ENCODE results near the gene EDC4. TPM values are rescaled to one million over a fixed set of nuclear protein-coding genes. Genes with fewer than 3 reads are reported as not detected.
"Not testable (repeated sequence)": the region's sequence is repeated elsewhere in the genome, so short reads cannot be mapped to it uniquely, and the experiment has no call there.

EDC4 gene, protein sequence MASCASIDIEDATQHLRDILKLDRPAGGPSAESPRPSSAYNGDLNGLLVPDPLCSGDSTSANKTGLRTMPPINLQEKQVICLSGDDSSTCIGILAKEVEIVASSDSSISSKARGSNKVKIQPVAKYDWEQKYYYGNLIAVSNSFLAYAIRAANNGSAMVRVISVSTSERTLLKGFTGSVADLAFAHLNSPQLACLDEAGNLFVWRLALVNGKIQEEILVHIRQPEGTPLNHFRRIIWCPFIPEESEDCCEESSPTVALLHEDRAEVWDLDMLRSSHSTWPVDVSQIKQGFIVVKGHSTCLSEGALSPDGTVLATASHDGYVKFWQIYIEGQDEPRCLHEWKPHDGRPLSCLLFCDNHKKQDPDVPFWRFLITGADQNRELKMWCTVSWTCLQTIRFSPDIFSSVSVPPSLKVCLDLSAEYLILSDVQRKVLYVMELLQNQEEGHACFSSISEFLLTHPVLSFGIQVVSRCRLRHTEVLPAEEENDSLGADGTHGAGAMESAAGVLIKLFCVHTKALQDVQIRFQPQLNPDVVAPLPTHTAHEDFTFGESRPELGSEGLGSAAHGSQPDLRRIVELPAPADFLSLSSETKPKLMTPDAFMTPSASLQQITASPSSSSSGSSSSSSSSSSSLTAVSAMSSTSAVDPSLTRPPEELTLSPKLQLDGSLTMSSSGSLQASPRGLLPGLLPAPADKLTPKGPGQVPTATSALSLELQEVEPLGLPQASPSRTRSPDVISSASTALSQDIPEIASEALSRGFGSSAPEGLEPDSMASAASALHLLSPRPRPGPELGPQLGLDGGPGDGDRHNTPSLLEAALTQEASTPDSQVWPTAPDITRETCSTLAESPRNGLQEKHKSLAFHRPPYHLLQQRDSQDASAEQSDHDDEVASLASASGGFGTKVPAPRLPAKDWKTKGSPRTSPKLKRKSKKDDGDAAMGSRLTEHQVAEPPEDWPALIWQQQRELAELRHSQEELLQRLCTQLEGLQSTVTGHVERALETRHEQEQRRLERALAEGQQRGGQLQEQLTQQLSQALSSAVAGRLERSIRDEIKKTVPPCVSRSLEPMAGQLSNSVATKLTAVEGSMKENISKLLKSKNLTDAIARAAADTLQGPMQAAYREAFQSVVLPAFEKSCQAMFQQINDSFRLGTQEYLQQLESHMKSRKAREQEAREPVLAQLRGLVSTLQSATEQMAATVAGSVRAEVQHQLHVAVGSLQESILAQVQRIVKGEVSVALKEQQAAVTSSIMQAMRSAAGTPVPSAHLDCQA (N-terminal part only)
- 10 to 100 TPM; 72.2 to 78.7 TPM for total RNA-seq

- Mint-ChIP-seq H3K9me3 (no peaks in the 10 kb centered on the region), H3K4me1 (ENCODE audit: low read depth) (peaks cover 27% of the 10 kb centered on the region), H3K27me3 (ENCODE audit: low read depth) (no peaks in the 10 kb centered on the region), H3K36me3 (ENCODE audit: low read depth) (peaks cover 4% of the 10 kb centered on the region), H3K4me3 (peak within 1 kb of the TSS; percentile 92), H3K27ac (peak within 1 kb of the TSS; percentile 87)
- DNase-seq, result peak; percentile 86
- intact Hi-C loops (cut with micrococcal nuclease), result loop anchor here (1.0 kb wide), 1 partner anchor 27 kb away; the partner anchor contains the start of gene NUTF2
- CTCF ChIA-PET, result interaction anchor here (0.6 to 1.8 kb wide), 8 partner anchors 9 to 352 kb away, joined by 3 to 12 read pairs (median 5); partner anchors contain the start of genes NRN1L and PSMB10
These were observed at the start of gene EDC4 for GRCh38 chr16:67872631-67873434. Gene EDC4, plus strand, starts transcription at chr16:67873052. Its CDS starts 210 bp downstream, at chr16:67873262.

- no peaks in the 10 kb centered on the region for H3K9me3 Mint-ChIP-seq
- no peak for DNase-seq
- no peak overlapping the region for H3K4me3 Mint-ChIP-seq
- H3K36me3 Mint-ChIP-seq (ENCODE audit: low read depth), result peaks cover 2% of the 10 kb centered on the region
- intact Hi-C loops (cut with micrococcal nuclease), result no loop called here
- no peaks in the 10 kb centered on the region for H3K27me3 Mint-ChIP-seq (ENCODE audit: low read depth)
- CTCF ChIA-PET, result interaction anchor here (2.3 kb wide), 1 partner anchor 9 kb away, joined by 23 read pairs; no protein-coding TSS in a partner anchor
- H3K27ac Mint-ChIP-seq, result no peak overlapping the region
- no peaks in the 10 kb centered on the region for H3K4me1 Mint-ChIP-seq (ENCODE audit: low read depth)
These were observed 47.7 kb upstream of the EDC4 start for GRCh38 chr16:67825119-67825518.

- Mint-ChIP-seq H3K27ac (no peak overlapping the region), H3K36me3 (ENCODE audit: low read depth) (peaks cover 5% of the 10 kb centered on the region), H3K4me1 (ENCODE audit: low read depth) (no peaks in the 10 kb centered on the region), H3K9me3 (no peaks in the 10 kb centered on the region), H3K27me3 (ENCODE audit: low read depth) (no peaks in the 10 kb centered on the region), H3K4me3 (no peak overlapping the region)
- CTCF ChIA-PET, result interaction anchor here (2.3 kb wide), 1 partner anchor 10 kb away, joined by 23 read pairs; no protein-coding TSS in a partner anchor
- DNase-seq, result no peak
- intact Hi-C loops (cut with micrococcal nuclease), result no loop called here
These were observed 46.9 kb upstream of the EDC4 start for GRCh38 chr16:67825906-67826305.

DNA sequence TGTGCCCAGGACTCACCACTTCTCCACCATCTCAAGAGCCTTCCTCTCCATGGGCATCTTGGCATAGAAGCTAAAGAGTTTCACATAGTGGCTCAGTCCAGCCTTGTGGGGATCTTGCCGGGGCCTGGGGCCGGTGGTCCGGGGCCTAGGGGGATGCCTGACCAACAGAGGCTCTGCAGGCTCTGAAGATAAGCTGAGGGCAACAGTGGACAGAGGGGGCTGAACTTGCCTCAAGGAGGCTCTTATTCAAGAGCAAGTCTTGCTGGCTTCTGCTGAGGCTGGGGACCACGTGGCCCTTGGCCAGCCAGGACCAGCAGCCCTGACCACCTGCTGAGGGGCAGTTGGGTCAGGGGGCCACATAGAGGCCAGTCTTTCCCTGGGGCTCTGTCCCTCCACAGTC, 44.2 kb upstream of the EDC4 start:
- intact Hi-C loops (cut with micrococcal nuclease), result no loop called here
- no peak overlapping the region for H3K4me3 Mint-ChIP-seq

GRCh38 chr16:67833030-67833414, 39.8 kb upstream of the EDC4 start:
- no peak overlapping the region for H3K27ac Mint-ChIP-seq
- H3K27me3 Mint-ChIP-seq (ENCODE audit: low read depth), result no peaks in the 10 kb centered on the region
- peak overlapping the region; percentile 86 for H3K4me3 Mint-ChIP-seq
- CTCF ChIA-PET, result interaction anchor here (0.6 to 8.6 kb wide), 5 partner anchors 10 to 60 kb away, joined by 3 to 58 read pairs (median 3); partner anchors contain the start of gene PSKH1
- intact Hi-C loops (cut with micrococcal nuclease), result loop anchor here (1.0 kb wide), 4 partner anchors 9 to 27 kb away; partner anchors contain the start of genes NUTF2, RANBP10, THAP11 and TSNAXIP1
- H3K4me1 Mint-ChIP-seq (ENCODE audit: low read depth), result peaks cover 6% of the 10 kb centered on the region
- no peak for DNase-seq
- H3K9me3 Mint-ChIP-seq, result no peaks in the 10 kb centered on the region
- peaks cover 5% of the 10 kb centered on the region for H3K36me3 Mint-ChIP-seq (ENCODE audit: low read depth)

More for the DNA sequence above, 44.2 kb upstream of the EDC4 start:
- Mint-ChIP-seq H3K27me3 (ENCODE audit: low read depth) (no peaks in the 10 kb centered on the region), H3K4me1 (ENCODE audit: low read depth) (peaks cover 6% of the 10 kb centered on the region), H3K36me3 (ENCODE audit: low read depth) (peaks cover 5% of the 10 kb centered on the region), H3K9me3 (no peaks in the 10 kb centered on the region), H3K27ac (no peak overlapping the region)
- CTCF ChIA-PET, result interaction anchor here (2.1 kb wide), 1 partner anchor 13 kb away, joined by 7 read pairs; no protein-coding TSS in a partner anchor
- DNase-seq, result no peak

DNA sequence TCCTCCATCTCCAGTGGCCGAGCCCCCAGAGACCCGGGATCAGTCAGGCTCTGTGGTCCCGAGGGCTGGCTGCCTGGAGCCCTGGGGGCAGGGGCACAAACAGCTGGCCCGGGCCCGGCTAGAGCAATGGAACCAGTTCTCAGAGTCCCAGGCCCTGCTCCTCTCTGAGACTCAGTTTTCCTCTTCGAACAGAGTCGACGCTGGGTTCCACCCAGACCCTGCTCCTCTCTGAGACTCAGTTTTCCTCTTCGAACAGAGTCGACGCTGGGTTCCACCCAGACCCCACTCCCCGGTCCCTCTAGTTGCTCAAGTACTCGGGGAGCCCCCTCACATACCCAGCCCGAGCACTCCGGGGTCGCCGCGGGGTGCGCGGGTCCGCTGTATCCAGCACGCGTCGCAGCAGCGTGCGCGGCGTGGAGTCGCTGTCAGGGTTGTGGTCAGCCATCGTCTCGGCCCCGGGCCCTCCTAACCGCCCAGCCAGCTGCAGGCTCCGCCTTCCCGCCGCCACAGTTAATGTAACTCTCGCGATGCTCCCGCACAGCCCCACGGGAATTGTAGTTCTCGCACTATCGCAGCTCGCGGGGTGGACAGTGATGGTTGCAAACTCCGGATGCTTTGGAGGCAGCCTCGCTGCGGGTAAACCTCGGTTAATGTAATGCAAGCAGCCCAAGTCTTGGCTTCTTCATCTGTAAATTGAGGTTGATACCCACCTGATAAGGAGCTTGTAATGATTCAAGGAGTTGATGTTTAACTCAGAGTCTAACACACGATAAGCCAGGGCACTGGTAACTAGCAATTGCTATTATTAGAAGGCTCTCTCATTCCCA, 39.2 kb upstream of the EDC4 start:
- Mint-ChIP-seq H3K36me3 (ENCODE audit: low read depth) (peaks cover 5% of the 10 kb centered on the region), H3K9me3 (no peaks in the 10 kb centered on the region), H3K27ac (no peak overlapping the region), H3K4me3 (peak overlapping the region; percentile 86), H3K27me3 (ENCODE audit: low read depth) (no peaks in the 10 kb centered on the region), H3K4me1 (ENCODE audit: low read depth) (peaks cover 6% of the 10 kb centered on the region)
- intact Hi-C loops (cut with micrococcal nuclease), result loop anchor here (1.0 kb wide), 4 partner anchors 9 to 27 kb away; partner anchors contain the start of genes NUTF2, RANBP10, THAP11 and TSNAXIP1
- peak; percentile 98 for DNase-seq
- CTCF ChIA-PET, result interaction anchor here (0.7 to 8.6 kb wide), 5 partner anchors 10 to 59 kb away, joined by 3 to 58 read pairs (median 4); partner anchors contain the start of gene PSKH1

DNA sequence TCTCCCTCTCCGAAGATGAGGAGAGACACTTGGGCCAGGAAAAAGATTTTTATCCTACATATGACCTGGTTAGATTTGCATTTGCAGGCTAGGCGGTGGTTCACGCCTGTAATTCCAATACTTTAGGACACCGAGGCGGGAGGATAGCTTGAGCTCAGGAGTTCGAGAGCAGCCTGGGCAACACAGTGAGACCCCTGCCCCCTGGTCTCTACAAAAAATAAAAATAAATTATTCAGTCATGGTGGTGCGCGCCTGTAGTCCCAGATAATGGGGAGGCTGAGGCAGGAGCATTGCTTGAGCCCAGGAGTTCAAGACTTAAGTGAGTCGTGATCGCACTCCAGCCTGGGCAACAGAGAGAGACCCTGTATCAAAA, 38.6 kb upstream of the EDC4 start:
- Mint-ChIP-seq H3K36me3 (ENCODE audit: low read depth) (peaks cover 5% of the 10 kb centered on the region), H3K4me1 (ENCODE audit: low read depth) (peaks cover 6% of the 10 kb centered on the region), H3K9me3 (no peaks in the 10 kb centered on the region), H3K4me3 (peak overlapping the region; percentile 86), H3K27ac (no peak overlapping the region), H3K27me3 (ENCODE audit: low read depth) (no peaks in the 10 kb centered on the region)
- no peak for DNase-seq
- CTCF ChIA-PET, result interaction anchor here (0.5 to 8.6 kb wide), 4 partner anchors 9 to 618 kb away, joined by 3 to 58 read pairs (median 4); no protein-coding TSS in a partner anchor
- intact Hi-C loops (cut with micrococcal nuclease), result no loop called here

DNA sequence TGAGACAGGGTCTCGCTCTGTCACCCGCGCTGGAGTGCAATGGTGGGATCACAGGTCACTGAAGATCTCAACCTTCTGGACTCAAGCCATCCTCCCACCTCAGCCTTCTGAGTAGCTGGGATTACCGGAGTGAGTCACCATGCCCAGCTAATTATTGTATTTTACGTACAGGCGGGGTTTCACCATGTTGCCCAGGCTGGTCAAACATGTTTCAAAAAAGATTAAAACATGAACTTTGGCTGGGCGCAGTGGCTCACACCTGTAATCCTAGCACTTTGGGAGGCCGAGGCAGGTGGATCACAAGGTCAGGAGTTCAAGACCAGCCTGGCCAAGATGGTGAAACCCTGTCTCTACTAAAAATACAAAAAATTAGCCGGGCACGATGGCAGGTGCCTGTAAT, 35.7 kb upstream of the EDC4 start:
- H3K27ac Mint-ChIP-seq; H3K36me3 Mint-ChIP-seq (ENCODE audit: low read depth); H3K27me3 Mint-ChIP-seq (ENCODE audit: low read depth); DNase-seq; H3K9me3 Mint-ChIP-seq; H3K4me3 Mint-ChIP-seq; intact Hi-C loops (cut with micrococcal nuclease): not testable (repeated sequence)
- CTCF ChIA-PET, result interaction anchor here (0.6 to 8.6 kb wide), 6 partner anchors 8 to 316 kb away, joined by 3 to 58 read pairs (median 4); partner anchors contain the start of gene NRN1L
- H3K4me1 Mint-ChIP-seq (ENCODE audit: low read depth), result peaks cover 10% of the 10 kb centered on the region

GRCh38 chr16:67837811-67838210, 35.0 kb upstream of the EDC4 start:
- Mint-ChIP-seq H3K36me3 (ENCODE audit: low read depth) (no peaks in the 10 kb centered on the region), H3K4me3 (no peak overlapping the region), H3K27me3 (ENCODE audit: low read depth) (no peaks in the 10 kb centered on the region), H3K4me1 (ENCODE audit: low read depth) (peaks cover 8% of the 10 kb centered on the region), H3K27ac (no peak overlapping the region), H3K9me3 (no peaks in the 10 kb centered on the region)
- no peak for DNase-seq
- intact Hi-C loops (cut with micrococcal nuclease), result no loop called here
- CTCF ChIA-PET, result interaction anchor here (1.6 to 8.6 kb wide), 2 partner anchors 22 to 46 kb away, joined by 4 to 58 read pairs; partner anchors contain the start of gene NRN1L

GRCh38 chr16:67841198-67841815, 31.5 kb upstream of the EDC4 start:
- intact Hi-C loops (cut with micrococcal nuclease), result loop anchor here (5.0 kb wide), 1 partner anchor 594 kb away; the partner anchor contains the start of genes FHOD1 and SLC9A5
- Mint-ChIP-seq H3K36me3 (ENCODE audit: low read depth) (peaks cover 4% of the 10 kb centered on the region), H3K9me3 (no peaks in the 10 kb centered on the region), H3K27ac (peak overlapping the region; percentile 98), H3K4me3 (peak overlapping the region; percentile 91), H3K27me3 (ENCODE audit: low read depth) (no peaks in the 10 kb centered on the region), H3K4me1 (ENCODE audit: low read depth) (peaks cover 33% of the 10 kb centered on the region)
- CTCF ChIA-PET, result interaction anchor here (0.6 to 1.5 kb wide), 5 partner anchors 25 to 239 kb away, joined by 3 to 7 read pairs (median 3); no protein-coding TSS in a partner anchor
- no peak for DNase-seq
